ENCODE measurements around the gene SUMO3.

The SUMO3 gene

GRCh38 chr21:44778094-44778493 lies 39.8 kb downstream of the SUMO3 start:
- no peak for DNase-seq (ENCODE audit: low spot score)

GRCh38 chr21:44774972-44775371 lies 42.9 kb downstream of the SUMO3 start:
- DNase-seq (ENCODE audit: low spot score): no peak

GRCh38 chr21:44773291-44773932 lies 44.5 kb downstream of the SUMO3 start:
- DNase-seq (ENCODE audit: low spot score): no peak

GRCh38 chr21:44771896-44772525 lies 45.9 kb downstream of the SUMO3 start:
- no peak for DNase-seq (ENCODE audit: low spot score)

GRCh38 chr21:44767834-44768831 lies 49.7 kb downstream of the SUMO3 start:
- DNase-seq (ENCODE audit: low spot score): no peak

GRCh38 chr21:44766818-44767354 lies 51.0 kb downstream of the SUMO3 start:
- no peak for DNase-seq (ENCODE audit: low spot score)

- no peak for DNase-seq (ENCODE audit: low spot score)
Measured at GRCh38 chr21:44766014-44766817, 51.6 kb downstream of the SUMO3 start.

GRCh38 chr21:44765231-44766013 lies 52.4 kb downstream of the SUMO3 start:
- no peak for DNase-seq (ENCODE audit: low spot score)

GRCh38 chr21:44764319-44765230 lies 53.3 kb downstream of the SUMO3 start:
- DNase-seq (ENCODE audit: low spot score): no peak

- DNase-seq (ENCODE audit: low spot score): no peak
Measured at GRCh38 chr21:44763451-44764318, 54.2 kb downstream of the SUMO3 start.

GRCh38 chr21:44763050-44763378 lies 54.8 kb downstream of the SUMO3 start:
- no peak for DNase-seq (ENCODE audit: low spot score)

- no peak for DNase-seq (ENCODE audit: low spot score)
Measured at GRCh38 chr21:44762221-44763049, 55.4 kb downstream of the SUMO3 start.

GRCh38 chr21:44761747-44762208 lies 56.1 kb downstream of the SUMO3 start:
- DNase-seq (ENCODE audit: low spot score): no peak

GRCh38 chr21:44761011-44761729 lies 56.7 kb downstream of the SUMO3 start:
- no peak for DNase-seq (ENCODE audit: low spot score)

GRCh38 chr21:44760376-44760775 lies 57.5 kb downstream of the SUMO3 start:
- no peak for DNase-seq (ENCODE audit: low spot score)

GRCh38 chr21:44759628-44760285 lies 58.1 kb downstream of the SUMO3 start:
- no peak for DNase-seq (ENCODE audit: low spot score)

Measured in D341Med (cell line).